K562 (cell line): ENCODE measurements around the gene NUP35. TPM values are rescaled to one million over a fixed set of nuclear protein-coding genes. Genes with fewer than 3 reads are reported as not detected.
A peak's percentile ranks its signal among the peaks of the same experiment; 100 is the strongest.

Experiments
- BCOR ChIP-seq: fragments of 450-650 bp; IDR thresholded peaks from 2 replicates; pipeline ENCODE4 v1.6.1; 2016
- ETV5 ChIP-seq: sonication (generic); formaldehyde crosslinking; IDR thresholded peaks from 2 replicates; pipeline ENCODE4 v1.4.0; 2020; ENCODE audit warnings: low read depth, mild to moderate bottlenecking, missing genetic modification reagents
- FOXO4 ChIP-seq: fragments of 450-650 bp; formaldehyde crosslinking; IDR thresholded peaks from 2 replicates; pipeline ENCODE4 v1.4.0; 2020; ENCODE audit warnings: mild to moderate bottlenecking, moderate library complexity
- FOXP1 ChIP-seq: sonication (generic); formaldehyde crosslinking; IDR thresholded peaks from 2 replicates; pipeline ENCODE4 v1.8.0; 2022; ENCODE audit warnings: mild to moderate bottlenecking, missing genetic modification reagents
- HDGF ChIP-seq: fragments of 450-650 bp; IDR thresholded peaks from 2 replicates; pipeline ENCODE4 v1.6.1; 2016
- ID3 ChIP-seq, 2 experiments: fragments of 250-450 bp in 1 of 2; fragments of 450-650 bp in 1 of 2; sonication (Bioruptor Pico) in 1 of 2; IDR thresholded peaks; 2 replicates each; pipeline versions ENCODE4 v1.6.1 to v1.8.0; 2016 to 2021; ENCODE audit warnings: mild to moderate bottlenecking in 2 of 2, moderate library complexity in 2 of 2, missing compliant biosample characterization in 1 of 2, missing genetic modification characterization in 1 of 2
- MTA1 ChIP-seq: fragments of 450-650 bp; IDR thresholded peaks from 2 replicates; pipeline ENCODE4 v1.6.1; 2017; ENCODE audit warnings: borderline replicate concordance
- PKNOX1 ChIP-seq: fragments of 450-650 bp; IDR thresholded peaks from 2 replicates; pipeline ENCODE4 v1.6.1; 2016
- PTTG1 ChIP-seq: fragments of 450-650 bp; IDR thresholded peaks from 2 replicates; pipeline ENCODE4 v1.6.1; 2016; ENCODE audit warnings: low read depth, mild to moderate bottlenecking, missing genetic modification characterization, missing compliant biosample characterization
- RFX5 ChIP-seq: IDR thresholded peaks from 2 replicates; pipeline ENCODE4 v1.6.1; 2011; ENCODE audit warnings: low read depth, mild to moderate bottlenecking, improper control_type of control experiment, low read length
- USF2 ChIP-seq: sonication (generic); formaldehyde crosslinking; IDR thresholded peaks from 2 replicates; pipeline ENCODE4 v1.5.0; 2020; ENCODE audit warnings: missing genetic modification reagents
- ZKSCAN3 ChIP-seq: fragments of 250-450 bp; sonication (Bioruptor Pico); IDR thresholded peaks from 2 replicates; pipeline ENCODE4 v1.4.0; 2020
- ZNF282 ChIP-seq: sonication (generic); formaldehyde crosslinking; IDR thresholded peaks from 2 replicates; pipeline ENCODE4 v1.8.1; 2023; ENCODE audit warnings: missing genetic modification reagents
- ZNF655 ChIP-seq: fragments of 250-450 bp; sonication (Bioruptor Pico); IDR thresholded peaks from 2 replicates; pipeline ENCODE4 v1.5.0; 2021
- ZNF695 ChIP-seq: fragments of 450-650 bp; formaldehyde crosslinking; IDR thresholded peaks from 2 replicates; pipeline ENCODE4 v1.4.0; 2020; ENCODE audit warnings: mild to moderate bottlenecking, moderate library complexity
- polyA plus RNA-seq, 8 experiments: library from polyadenylated mRNA; depleted of rRNA in 4 of 8; stranded (reverse) in 5 of 8; unstranded in 3 of 8; fragments of >200 nt; fragmentation: Nextera tagmentation in 2 of 8; fragmentation: Illumina TruSeq in 1 of 8; extraction: Ambion mirVana in 2 of 8; extraction: Trizol in 1 of 8; gene quantifications; 2 replicates each; pipeline versions ENCODE4 v1.2.1 to v1.2.3, GENCODE V29; 2011 to 2014; ENCODE audit warnings: inconsistent platforms in 1 of 8, missing spikeins in 1 of 8
- total RNA-seq, 7 experiments: library from RNA; depleted of rRNA in 6 of 7; stranded (reverse); fragments of >200 nt in 6 of 7; fragmentation: Illumina TruSeq in 2 of 7; extraction: Trizol in 2 of 7; gene quantifications; 2 replicates each; pipeline versions ENCODE4 v1.2.1 to v1.2.3, GENCODE V29; 2011 to 2021; ENCODE audit warnings: low replicate concordance in 1 of 7
- TF ChIP-seq, protein P1 (sequence below): sonication (generic); formaldehyde crosslinking; IDR thresholded peaks from 2 replicates; pipeline ENCODE4 v1.8.0; 2023; ENCODE audit warnings: mild to moderate bottlenecking, missing genetic modification reagents
- TF ChIP-seq, protein P2 (sequence below): fragments of 250-450 bp; sonication (Bioruptor Pico); IDR thresholded peaks from 2 replicates; pipeline ENCODE4 v1.8.0; 2021; ENCODE audit warnings: mild to moderate bottlenecking, moderate library complexity
- TF ChIP-seq, protein P3 (sequence below), 2 experiments: fragments of 450-650 bp; conservative IDR thresholded peaks; 2 replicates each; pipeline ENCODE4 v1.6.1; 2017; ENCODE audit warnings: mild to moderate bottlenecking in 2 of 2, moderate library complexity in 2 of 2

The NUP35 gene
- total and polyA plus RNA-seq, 9 of the 15 experiments (the other 6 are each of a cell fraction or from before 2014, with no cell fraction given), result 24.5 to 78.2 (median 51.1) TPM

DNA sequence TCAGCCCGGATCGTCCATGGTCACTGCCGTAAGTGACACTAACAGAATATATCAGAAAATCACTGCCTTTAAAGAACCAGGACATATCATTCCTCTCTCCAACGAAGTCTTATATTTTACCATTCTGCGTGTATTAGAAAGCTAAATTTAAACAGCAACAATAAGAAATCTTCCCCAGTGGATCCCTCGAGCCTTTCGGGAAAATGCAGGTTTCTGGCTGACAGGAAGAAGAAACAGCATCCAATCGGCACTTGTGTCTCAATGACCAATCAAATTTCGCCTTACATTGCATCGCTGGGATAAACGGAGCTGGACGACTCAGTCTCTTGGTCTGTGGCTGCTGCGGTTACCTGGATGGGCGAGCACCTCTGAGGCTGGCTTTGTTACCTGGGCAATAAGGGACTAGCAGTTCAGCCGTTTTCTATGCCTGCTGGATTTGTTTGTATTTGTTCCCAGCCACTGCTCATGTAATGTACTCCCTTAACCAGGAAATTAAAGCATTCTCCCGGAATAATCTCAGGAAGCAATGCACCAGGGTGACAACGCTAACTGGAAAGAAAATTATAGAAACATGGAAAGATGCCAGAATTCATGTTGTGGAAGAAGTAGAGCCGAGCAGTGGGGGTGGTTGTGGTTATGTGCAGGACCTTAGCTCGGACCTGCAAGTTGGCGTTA, 45.6 kb upstream of the NUP35 start, which contains the start of gene DUSP19 (continued):
- TF ChIP-seq, protein P1, sequence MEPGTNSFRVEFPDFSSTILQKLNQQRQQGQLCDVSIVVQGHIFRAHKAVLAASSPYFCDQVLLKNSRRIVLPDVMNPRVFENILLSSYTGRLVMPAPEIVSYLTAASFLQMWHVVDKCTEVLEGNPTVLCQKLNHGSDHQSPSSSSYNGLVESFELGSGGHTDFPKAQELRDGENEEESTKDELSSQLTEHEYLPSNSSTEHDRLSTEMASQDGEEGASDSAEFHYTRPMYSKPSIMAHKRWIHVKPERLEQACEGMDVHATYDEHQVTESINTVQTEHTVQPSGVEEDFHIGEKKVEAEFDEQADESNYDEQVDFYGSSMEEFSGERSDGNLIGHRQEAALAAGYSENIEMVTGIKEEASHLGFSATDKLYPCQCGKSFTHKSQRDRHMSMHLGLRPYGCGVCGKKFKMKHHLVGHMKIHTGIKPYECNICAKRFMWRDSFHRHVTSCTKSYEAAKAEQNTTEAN (CRISPR knock-in tag), result no peak
- TF ChIP-seq, protein P2, sequence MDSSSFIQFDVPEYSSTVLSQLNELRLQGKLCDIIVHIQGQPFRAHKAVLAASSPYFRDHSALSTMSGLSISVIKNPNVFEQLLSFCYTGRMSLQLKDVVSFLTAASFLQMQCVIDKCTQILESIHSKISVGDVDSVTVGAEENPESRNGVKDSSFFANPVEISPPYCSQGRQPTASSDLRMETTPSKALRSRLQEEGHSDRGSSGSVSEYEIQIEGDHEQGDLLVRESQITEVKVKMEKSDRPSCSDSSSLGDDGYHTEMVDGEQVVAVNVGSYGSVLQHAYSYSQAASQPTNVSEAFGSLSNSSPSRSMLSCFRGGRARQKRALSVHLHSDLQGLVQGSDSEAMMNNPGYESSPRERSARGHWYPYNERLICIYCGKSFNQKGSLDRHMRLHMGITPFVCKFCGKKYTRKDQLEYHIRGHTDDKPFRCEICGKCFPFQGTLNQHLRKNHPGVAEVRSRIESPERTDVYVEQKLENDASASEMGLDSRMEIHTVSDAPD (CRISPR knock-in tag), result no peak
- TF ChIP-seq USF2 (no peak), ZKSCAN3 (no peak), MTA1 (no peak; the same call in 1 of the 2 replicates), FOXO4 (CRISPR knock-in tag) (no peak), ZNF282 (CRISPR knock-in tag) (no peak), RFX5 (no peak), ZNF695 (CRISPR knock-in tag) (no peak), ETV5 (CRISPR knock-in tag) (peak; percentile 47; the same call in 1 of the 2 replicates), BCOR (no peak), HDGF (no peak), ID3 (CRISPR knock-in tag; IDR thresholded peaks at IDR 0.05) (no peak), ID3 (tag; IDR thresholded peaks at IDR 0.05) (peak; percentile 38; the same call in 1 of the 2 replicates), PKNOX1 (peak; percentile 74), ZNF655 (CRISPR knock-in tag) (no peak), FOXP1 (CRISPR knock-in tag) (no peak; the same call in 1 of the 2 replicates), PTTG1 (tag) (no peak)
- TF ChIP-seq, protein P3, sequence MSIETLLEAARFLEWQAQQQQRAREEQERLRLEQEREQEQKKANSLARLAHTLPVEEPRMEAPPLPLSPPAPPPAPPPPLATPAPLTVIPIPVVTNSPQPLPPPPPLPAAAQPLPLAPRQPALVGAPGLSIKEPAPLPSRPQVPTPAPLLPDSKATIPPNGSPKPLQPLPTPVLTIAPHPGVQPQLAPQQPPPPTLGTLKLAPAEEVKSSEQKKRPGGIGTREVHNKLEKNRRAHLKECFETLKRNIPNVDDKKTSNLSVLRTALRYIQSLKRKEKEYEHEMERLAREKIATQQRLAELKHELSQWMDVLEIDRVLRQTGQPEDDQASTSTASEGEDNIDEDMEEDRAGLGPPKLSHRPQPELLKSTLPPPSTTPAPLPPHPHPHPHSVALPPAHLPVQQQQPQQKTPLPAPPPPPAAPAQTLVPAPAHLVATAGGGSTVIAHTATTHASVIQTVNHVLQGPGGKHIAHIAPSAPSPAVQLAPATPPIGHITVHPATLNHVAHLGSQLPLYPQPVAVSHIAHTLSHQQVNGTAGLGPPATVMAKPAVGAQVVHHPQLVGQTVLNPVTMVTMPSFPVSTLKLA (conservative IDR thresholded peaks at IDR 0.05), result peak in 1 of 2 experiments; percentile 53; a peak in 2 of 4 replicates
